ENCODE data around the gene SMOC2.

The SMOC2 gene

DNA sequence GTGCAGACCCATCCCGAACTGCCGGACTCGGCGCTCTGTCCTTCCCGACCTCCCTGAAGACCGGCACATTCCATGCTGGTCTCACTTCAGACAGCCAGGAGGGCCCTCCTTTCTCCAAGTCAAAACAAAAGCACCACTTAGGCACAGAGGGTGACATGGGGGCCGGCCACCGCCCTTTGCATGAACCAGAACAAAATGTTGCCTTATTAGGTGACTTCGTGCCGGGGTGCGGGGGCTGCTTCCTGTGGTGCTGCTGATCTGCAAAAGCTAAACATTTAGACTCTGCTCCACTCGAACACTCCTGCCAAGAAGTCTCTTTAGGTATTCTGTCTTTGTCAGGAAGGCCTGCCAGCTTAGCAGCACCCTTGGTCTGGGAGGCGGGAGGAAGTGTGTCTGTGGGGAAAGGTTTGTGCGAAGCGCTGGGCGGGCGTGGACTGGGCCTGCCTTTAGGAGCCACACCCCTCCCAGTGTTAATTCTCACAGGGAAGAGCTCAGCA is 133.8 kb downstream of the SMOC2 start:
- TF ChIP-seq, protein P1, sequence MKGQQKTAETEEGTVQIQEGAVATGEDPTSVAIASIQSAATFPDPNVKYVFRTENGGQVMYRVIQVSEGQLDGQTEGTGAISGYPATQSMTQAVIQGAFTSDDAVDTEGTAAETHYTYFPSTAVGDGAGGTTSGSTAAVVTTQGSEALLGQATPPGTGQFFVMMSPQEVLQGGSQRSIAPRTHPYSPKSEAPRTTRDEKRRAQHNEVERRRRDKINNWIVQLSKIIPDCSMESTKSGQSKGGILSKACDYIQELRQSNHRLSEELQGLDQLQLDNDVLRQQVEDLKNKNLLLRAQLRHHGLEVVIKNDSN (IDR thresholded peaks at IDR 0.05), result no peak
- TF ChIP-seq ZBTB7A (IDR thresholded peaks at IDR 0.05; ENCODE audit: low read depth), result no peak
- TF ChIP-seq FOXM1 (IDR thresholded peaks at IDR 0.05; ENCODE audit: borderline replicate concordance, low read depth), result no peak
- no peak for TF ChIP-seq EGR1 (IDR thresholded peaks at IDR 0.05)

DNA sequence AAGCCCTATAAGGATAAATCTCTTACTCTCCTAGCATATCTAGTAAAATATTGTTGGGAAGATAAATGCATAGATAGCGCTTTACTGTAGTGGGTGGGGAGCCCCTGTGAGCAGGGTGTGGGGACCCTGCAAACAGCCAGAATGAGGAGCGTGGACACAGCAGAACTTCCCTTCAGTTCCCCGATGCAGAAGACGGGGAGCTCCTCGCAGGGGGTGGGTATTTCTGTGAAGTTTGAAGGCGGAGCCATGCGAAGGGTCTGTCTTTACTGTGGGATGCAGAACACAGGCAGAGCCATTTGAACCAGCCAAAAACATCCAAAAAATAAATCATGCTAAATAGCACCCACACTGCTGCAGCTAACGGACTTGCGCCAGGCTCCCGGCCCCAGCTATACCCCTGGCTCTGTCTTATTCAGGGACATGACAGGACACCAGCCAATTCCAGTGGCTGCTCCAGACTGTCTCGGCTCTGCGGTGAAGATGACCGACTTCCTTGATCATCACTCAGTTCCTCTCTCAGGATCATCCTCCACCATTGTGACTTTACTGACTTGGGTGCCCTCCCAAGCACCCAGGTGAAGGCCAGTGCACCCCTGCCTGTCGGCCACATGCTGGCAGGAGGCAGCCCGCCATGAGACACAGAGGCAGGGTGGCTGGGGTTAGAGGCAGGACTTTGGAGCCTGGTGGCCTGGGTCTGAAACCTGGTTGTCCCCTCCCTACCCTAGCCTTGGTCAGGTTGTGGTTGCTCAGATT is 134.5 kb downstream of the SMOC2 start:
- no peak for TF ChIP-seq ZBTB7A (IDR thresholded peaks at IDR 0.05; ENCODE audit: low read depth)
- no peak for TF ChIP-seq FOXM1 (IDR thresholded peaks at IDR 0.05; ENCODE audit: borderline replicate concordance, low read depth)
- TF ChIP-seq, protein P2, sequence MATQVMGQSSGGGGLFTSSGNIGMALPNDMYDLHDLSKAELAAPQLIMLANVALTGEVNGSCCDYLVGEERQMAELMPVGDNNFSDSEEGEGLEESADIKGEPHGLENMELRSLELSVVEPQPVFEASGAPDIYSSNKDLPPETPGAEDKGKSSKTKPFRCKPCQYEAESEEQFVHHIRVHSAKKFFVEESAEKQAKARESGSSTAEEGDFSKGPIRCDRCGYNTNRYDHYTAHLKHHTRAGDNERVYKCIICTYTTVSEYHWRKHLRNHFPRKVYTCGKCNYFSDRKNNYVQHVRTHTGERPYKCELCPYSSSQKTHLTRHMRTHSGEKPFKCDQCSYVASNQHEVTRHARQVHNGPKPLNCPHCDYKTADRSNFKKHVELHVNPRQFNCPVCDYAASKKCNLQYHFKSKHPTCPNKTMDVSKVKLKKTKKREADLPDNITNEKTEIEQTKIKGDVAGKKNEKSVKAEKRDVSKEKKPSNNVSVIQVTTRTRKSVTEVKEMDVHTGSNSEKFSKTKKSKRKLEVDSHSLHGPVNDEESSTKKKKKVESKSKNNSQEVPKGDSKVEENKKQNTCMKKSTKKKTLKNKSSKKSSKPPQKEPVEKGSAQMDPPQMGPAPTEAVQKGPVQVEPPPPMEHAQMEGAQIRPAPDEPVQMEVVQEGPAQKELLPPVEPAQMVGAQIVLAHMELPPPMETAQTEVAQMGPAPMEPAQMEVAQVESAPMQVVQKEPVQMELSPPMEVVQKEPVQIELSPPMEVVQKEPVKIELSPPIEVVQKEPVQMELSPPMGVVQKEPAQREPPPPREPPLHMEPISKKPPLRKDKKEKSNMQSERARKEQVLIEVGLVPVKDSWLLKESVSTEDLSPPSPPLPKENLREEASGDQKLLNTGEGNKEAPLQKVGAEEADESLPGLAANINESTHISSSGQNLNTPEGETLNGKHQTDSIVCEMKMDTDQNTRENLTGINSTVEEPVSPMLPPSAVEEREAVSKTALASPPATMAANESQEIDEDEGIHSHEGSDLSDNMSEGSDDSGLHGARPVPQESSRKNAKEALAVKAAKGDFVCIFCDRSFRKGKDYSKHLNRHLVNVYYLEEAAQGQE (IDR thresholded peaks at IDR 0.05; ENCODE audit: low read depth), result no peak
- no peak for TF ChIP-seq RAD21 (IDR thresholded peaks at IDR 0.05; ENCODE audit: low read depth)
- TF ChIP-seq TEAD4 (IDR thresholded peaks at IDR 0.05), result no peak
- TF ChIP-seq TCF12 (IDR thresholded peaks at IDR 0.05; ENCODE audit: low read depth), result no peak

DNA sequence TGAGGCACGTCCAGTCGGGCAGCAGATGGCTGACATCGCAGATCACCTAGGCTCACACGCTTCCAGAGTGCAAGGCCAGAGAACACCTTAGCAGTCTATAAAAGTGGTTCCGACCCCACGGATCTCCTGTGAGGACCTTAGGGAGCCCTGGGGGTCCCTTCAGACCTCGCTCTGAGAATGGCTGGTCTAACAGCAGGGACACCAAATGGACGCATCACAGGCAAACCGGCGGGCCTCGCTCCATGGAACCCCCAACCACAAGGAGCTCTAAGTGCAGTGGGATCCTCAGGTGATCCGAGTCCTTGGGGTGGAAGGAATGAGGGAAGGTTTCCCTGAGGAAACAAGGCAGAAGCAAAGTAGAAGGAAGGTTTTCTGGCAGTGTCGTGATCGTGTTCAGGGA is 135.4 kb downstream of the SMOC2 start:
- TF ChIP-seq, protein P3, sequence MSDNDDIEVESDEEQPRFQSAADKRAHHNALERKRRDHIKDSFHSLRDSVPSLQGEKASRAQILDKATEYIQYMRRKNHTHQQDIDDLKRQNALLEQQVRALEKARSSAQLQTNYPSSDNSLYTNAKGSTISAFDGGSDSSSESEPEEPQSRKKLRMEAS (IDR thresholded peaks at IDR 0.05), result no peak
- TF ChIP-seq, protein P1 (IDR thresholded peaks at IDR 0.05), result no peak
- TF ChIP-seq NFIC (IDR thresholded peaks at IDR 0.05) (no peak), CEBPB (IDR thresholded peaks at IDR 0.05) (no peak), ZBTB7A (IDR thresholded peaks at IDR 0.05; ENCODE audit: low read depth) (no peak), EGR1 (IDR thresholded peaks at IDR 0.05) (no peak), TAF1 (IDR thresholded peaks at IDR 0.05; ENCODE audit: low read depth) (no peak), TCF12 (IDR thresholded peaks at IDR 0.05; ENCODE audit: low read depth) (no peak), EP300 (IDR thresholded peaks at IDR 0.05; ENCODE audit: borderline replicate concordance) (no peak), RAD21 (IDR thresholded peaks at IDR 0.05; ENCODE audit: low read depth) (no peak), YY1 (IDR thresholded peaks at IDR 0.05; ENCODE audit: low read depth) (no peak), TEAD4 (IDR thresholded peaks at IDR 0.05) (no peak), CREB1 (IDR thresholded peaks at IDR 0.05; ENCODE audit: low read depth) (no peak)

DNA sequence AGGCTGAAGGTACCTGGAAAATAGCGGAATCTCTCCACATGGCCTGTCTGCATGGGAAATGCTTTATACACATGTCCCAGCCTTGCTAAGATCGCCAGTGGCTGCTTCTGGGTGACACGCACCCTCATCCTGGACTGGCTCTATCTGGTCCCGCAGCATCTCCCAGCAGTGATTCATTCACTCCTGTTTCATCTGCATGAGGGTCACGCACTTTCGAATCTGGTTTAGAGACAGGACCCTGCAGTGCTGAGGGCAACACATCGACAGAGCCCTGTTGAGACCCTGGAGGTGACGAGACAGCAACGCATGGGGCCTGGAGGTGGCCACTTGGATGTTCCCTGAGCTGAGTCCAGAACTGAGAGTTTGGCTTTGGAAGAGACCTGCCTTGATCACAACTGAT is 136.5 kb downstream of the SMOC2 start:
- TF ChIP-seq TAF1 (IDR thresholded peaks at IDR 0.05; ENCODE audit: low read depth) (no peak), CEBPB (IDR thresholded peaks at IDR 0.05) (no peak), ZBTB7A (IDR thresholded peaks at IDR 0.05; ENCODE audit: low read depth) (no peak), EP300 (IDR thresholded peaks at IDR 0.05; ENCODE audit: borderline replicate concordance) (no peak), EGR1 (IDR thresholded peaks at IDR 0.05) (no peak)
- TF ChIP-seq, protein P2 (IDR thresholded peaks at IDR 0.05; ENCODE audit: low read depth), result no peak

DNA sequence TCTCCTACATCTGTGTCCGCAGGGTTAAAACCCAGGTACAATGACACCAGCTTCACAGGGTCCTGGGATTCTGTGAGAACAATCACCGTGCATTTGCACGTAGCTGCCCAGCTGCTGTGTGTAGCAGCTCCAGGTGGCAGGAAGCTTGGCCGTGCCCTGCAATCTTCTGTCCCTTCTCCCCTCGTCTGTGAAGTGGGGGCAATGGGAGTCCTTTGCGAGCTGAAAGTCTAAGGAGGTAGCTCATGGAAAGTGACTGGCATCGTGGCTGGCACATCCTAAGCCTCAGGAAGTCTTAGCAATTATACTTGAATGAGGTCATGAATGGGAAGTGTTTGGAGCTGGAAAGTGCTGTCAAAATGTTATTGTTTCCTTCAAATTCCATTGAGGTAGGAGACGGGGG is 137.1 kb downstream of the SMOC2 start:
- TF ChIP-seq TEAD4 (IDR thresholded peaks at IDR 0.05) (no peak), NFIC (IDR thresholded peaks at IDR 0.05) (no peak), CEBPB (IDR thresholded peaks at IDR 0.05) (no peak), FOXM1 (IDR thresholded peaks at IDR 0.05; ENCODE audit: borderline replicate concordance, low read depth) (no peak), EP300 (IDR thresholded peaks at IDR 0.05; ENCODE audit: borderline replicate concordance) (no peak), TCF12 (IDR thresholded peaks at IDR 0.05; ENCODE audit: low read depth) (no peak), CREB1 (IDR thresholded peaks at IDR 0.05; ENCODE audit: low read depth) (no peak)
- TF ChIP-seq, protein P1 (IDR thresholded peaks at IDR 0.05), result no peak
- TF ChIP-seq, protein P2 (IDR thresholded peaks at IDR 0.05; ENCODE audit: low read depth), result no peak
